Naive B cell (primary cell): ENCODE measurements around the gene IQSEC1. TPM values are rescaled to one million over a fixed set of nuclear protein-coding genes. Genes with fewer than 3 reads are reported as not detected.

Experiments
- ATAC-seq, 2 donors: fragments of 150-1000 bp; cut with Tn5 transposase; 2 replicates each; pipeline ENCODE4 v1.10.0; 2021; ENCODE audit warnings: low read depth in 2 of 2, mild to moderate bottlenecking in 2 of 2, moderate library complexity in 2 of 2
- DNase-seq: peaks from one replicate; pipeline ENCODE4 v3.0.0; 2022
- H3K27ac Mint-ChIP-seq, 6 donors: one replicate each; pipeline ENCODE4 v1.8.0; 2020 to 2022; ENCODE audit warnings: mild to moderate bottlenecking in 6 of 6, mixed read lengths in 6 of 6, moderate library complexity in 5 of 6, inconsistent platforms in 2 of 6
- H3K27me3 Mint-ChIP-seq, 3 donors: one replicate each; pipeline ENCODE4 v1.8.0; 2021 to 2022; ENCODE audit warnings: mixed read lengths in 3 of 3, mild to moderate bottlenecking in 1 of 3
- H3K36me3 Mint-ChIP-seq, 2 donors: one replicate each; pipeline ENCODE4 v1.8.0; 2020 to 2022; ENCODE audit warnings: mixed read lengths in 2 of 2, inconsistent platforms in 1 of 2, mild to moderate bottlenecking in 1 of 2
- H3K4me1 Mint-ChIP-seq, 3 donors: one replicate each; pipeline ENCODE4 v1.8.0; 2020 to 2022; ENCODE audit warnings: mixed read lengths in 3 of 3, inconsistent platforms in 1 of 3, mild to moderate bottlenecking in 1 of 3, moderate library complexity in 1 of 3
- H3K4me3 Mint-ChIP-seq, 8 donors: one replicate each; pipeline ENCODE4 v1.8.0; 2020 to 2022; ENCODE audit warnings: mild to moderate bottlenecking in 8 of 8, mixed read lengths in 8 of 8, moderate library complexity in 8 of 8, inconsistent platforms in 2 of 8
- H3K9me3 Mint-ChIP-seq, 7 donors: one replicate each; pipeline ENCODE4 v1.8.0; 2020 to 2022; ENCODE audit warnings: mixed read lengths in 7 of 7, mild to moderate bottlenecking in 5 of 7, inconsistent platforms in 2 of 7, moderate library complexity in 1 of 7
- polyA plus RNA-seq, 6 donors: library from polyadenylated mRNA; unstranded; fragments of 300-500 nt; fragmentation: Illumina TruSeq; gene quantifications; one replicate each; pipeline ENCODE4 v1.2.3, GENCODE V29; 2021; ENCODE audit warnings: low read depth in 6 of 6

The IQSEC1 gene
- polyA plus RNA-seq, 6 donors from 2014 or later = 14.6 to 73.4 (median 36.9) TPM

GRCh38 chr3:12932754-12933153 lies 140.5 kb downstream of the IQSEC1 start:
- peak overlapping the region in 1 of 6 donors; percentile 33 for H3K27ac Mint-ChIP-seq
- peaks cover 0 to 9% of the 10 kb centered on the region in 2 donors for H3K36me3 Mint-ChIP-seq
- DNase-seq (no peak), ATAC-seq (no peak)
- peak overlapping the region in 2 of 8 donors; percentile 42 to 64 for H3K4me3 Mint-ChIP-seq
- no peaks in the 10 kb centered on the region for H3K9me3 Mint-ChIP-seq
- peaks cover 16 to 36% (median 24%) of the 10 kb centered on the region in 3 donors for H3K4me1 Mint-ChIP-seq
- no peaks in the 10 kb centered on the region for H3K27me3 Mint-ChIP-seq

DNA sequence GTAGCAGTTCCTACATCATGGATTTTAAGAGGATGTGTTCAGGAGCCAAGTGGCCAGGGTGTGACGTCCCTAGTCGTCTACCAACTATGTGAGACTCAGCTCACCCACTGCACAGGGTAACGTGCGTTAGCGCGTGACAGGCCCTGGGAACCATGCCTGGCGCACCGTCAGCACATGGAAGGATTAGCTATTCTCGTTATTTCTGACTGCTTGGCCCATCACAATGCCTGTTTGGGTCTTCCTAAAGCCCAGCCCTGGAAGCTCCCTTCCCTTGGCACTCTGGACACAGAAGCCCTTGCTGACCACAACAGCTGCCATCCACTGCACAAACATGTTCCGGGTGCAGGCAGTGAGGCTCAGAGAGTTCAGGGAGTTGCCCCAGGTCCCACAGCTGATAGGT lies 140.9 kb downstream of the IQSEC1 start:
- ATAC-seq = no peak
- peaks cover 17 to 40% (median 28%) of the 10 kb centered on the region in 3 donors for H3K4me1 Mint-ChIP-seq
- no peaks in the 10 kb centered on the region for H3K9me3 Mint-ChIP-seq
- DNase-seq = no peak
- no peaks in the 10 kb centered on the region for H3K27me3 Mint-ChIP-seq
- H3K36me3 Mint-ChIP-seq = peaks cover 0 to 9% of the 10 kb centered on the region in 2 donors
- peak overlapping the region in 1 of 6 donors; percentile 49 for H3K27ac Mint-ChIP-seq
- no peak overlapping the region for H3K4me3 Mint-ChIP-seq

- peaks cover 17 to 45% (median 34%) of the 10 kb centered on the region in 3 donors for H3K4me1 Mint-ChIP-seq
Observed at GRCh38 chr3:12931273-12931905, 141.8 kb downstream of the IQSEC1 start.

DNA sequence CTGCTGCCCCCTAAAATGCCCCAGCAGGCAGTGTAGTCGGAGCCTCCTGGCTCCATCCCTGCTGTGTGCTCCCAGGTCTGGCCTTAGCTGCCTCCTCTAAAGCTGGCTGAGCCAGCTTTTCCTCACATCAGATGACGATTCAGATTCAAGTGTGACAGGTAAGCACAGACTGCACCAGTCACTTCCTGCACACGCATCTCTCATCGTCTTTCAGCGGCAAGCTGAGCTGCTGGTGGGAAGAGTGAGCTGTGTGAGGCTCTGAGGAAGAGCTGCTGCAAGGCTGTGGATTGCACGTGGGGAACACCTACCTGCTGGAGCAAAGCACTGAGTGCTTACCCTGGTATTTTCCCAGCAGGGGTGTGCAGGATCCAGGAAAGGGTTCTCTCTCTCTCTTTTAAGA lies 143.4 kb downstream of the IQSEC1 start:
- no peak for ATAC-seq
- H3K4me1 Mint-ChIP-seq = peaks cover 26 to 49% (median 36%) of the 10 kb centered on the region in 3 donors
- H3K36me3 Mint-ChIP-seq = peaks cover 0 to 7% of the 10 kb centered on the region in 2 donors
- H3K4me3 Mint-ChIP-seq = no peak overlapping the region
- H3K9me3 Mint-ChIP-seq = no peaks in the 10 kb centered on the region
- H3K27ac Mint-ChIP-seq = peak overlapping the region in 3 of 6 donors; percentile 11 to 61 (median 56)
- no peak for DNase-seq
- H3K27me3 Mint-ChIP-seq = no peaks in the 10 kb centered on the region

More at GRCh38 chr3:12931273-12931905, 141.8 kb downstream of the IQSEC1 start:
- Mint-ChIP-seq H3K36me3 (peaks cover 0 to 9% of the 10 kb centered on the region in 2 donors), H3K27ac (peak overlapping the region in 2 of 6 donors; percentile 37 to 51), H3K9me3 (no peaks in the 10 kb centered on the region), H3K27me3 (no peaks in the 10 kb centered on the region), H3K4me3 (no peak overlapping the region)
- DNase-seq (no peak), ATAC-seq (no peak)

GRCh38 chr3:12926660-12927059 lies 146.6 kb downstream of the IQSEC1 start:
- no peak overlapping the region for H3K4me3 Mint-ChIP-seq
- ATAC-seq (no peak), DNase-seq (no peak)
- H3K27me3 Mint-ChIP-seq = no peaks in the 10 kb centered on the region
- H3K36me3 Mint-ChIP-seq = peaks cover 5 to 7% of the 10 kb centered on the region in 2 donors
- no peaks in the 10 kb centered on the region for H3K9me3 Mint-ChIP-seq
- peak overlapping the region in 1 of 6 donors; percentile 19 for H3K27ac Mint-ChIP-seq
- peaks cover 22 to 47% (median 34%) of the 10 kb centered on the region in 3 donors for H3K4me1 Mint-ChIP-seq

DNA sequence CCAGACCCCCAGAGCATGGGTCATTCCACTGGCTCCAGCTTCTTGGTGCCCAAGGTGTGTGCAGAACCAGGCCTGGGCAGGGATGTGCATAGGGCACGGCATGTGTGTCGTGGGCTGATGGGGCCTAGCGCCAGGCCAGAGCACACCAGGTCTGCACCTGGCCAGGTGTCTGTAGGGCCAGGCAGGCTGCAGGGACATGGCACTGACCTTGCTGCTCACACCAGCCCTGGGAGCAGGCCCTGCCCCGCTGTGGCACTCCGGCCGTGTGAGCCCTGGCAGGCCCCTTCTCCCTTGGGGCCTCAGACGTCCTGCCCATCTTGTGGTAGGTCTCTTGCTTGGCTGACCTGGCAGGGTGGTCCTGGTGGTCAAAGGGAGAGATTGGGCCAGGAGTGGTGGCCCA lies 147.6 kb downstream of the IQSEC1 start:
- DNase-seq (no peak), ATAC-seq (no peak)
- peaks cover 5 to 12% of the 10 kb centered on the region in 2 donors for H3K36me3 Mint-ChIP-seq
- peak overlapping the region in 3 of 6 donors; percentile 41 to 85 (median 65) for H3K27ac Mint-ChIP-seq
- H3K9me3 Mint-ChIP-seq = no peaks in the 10 kb centered on the region
- no peaks in the 10 kb centered on the region for H3K27me3 Mint-ChIP-seq
- peaks cover 22 to 47% (median 37%) of the 10 kb centered on the region in 3 donors for H3K4me1 Mint-ChIP-seq
- H3K4me3 Mint-ChIP-seq = no peak overlapping the region

DNA sequence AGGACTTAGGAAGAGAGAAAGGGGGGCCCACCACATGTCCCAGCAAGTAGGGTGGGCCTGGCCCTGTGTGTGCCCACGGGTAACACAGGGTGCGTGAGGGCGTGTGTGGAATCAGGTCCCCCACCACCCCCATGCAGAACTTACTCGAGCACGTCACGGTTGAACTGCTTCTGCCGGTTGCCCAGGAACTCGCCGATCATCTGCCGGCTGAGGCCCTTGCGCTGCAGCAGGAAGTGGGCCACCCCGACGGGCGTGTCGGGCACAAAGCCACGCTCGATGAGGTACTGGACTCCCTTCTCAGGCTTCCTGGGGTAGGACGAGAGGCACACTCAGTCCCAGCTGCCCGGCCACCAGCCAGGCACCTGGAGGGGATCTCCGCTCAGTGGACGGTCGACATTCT lies 148.8 kb downstream of the IQSEC1 start:
- peak; percentile 72 to 77 for ATAC-seq

GRCh38 chr3:12922881-12923431 lies 150.3 kb downstream of the IQSEC1 start:
- no peak for ATAC-seq
- Mint-ChIP-seq H3K27me3 (no peaks in the 10 kb centered on the region), H3K36me3 (peaks cover 5 to 12% of the 10 kb centered on the region in 2 donors), H3K4me1 (peaks cover 18 to 26% (median 25%) of the 10 kb centered on the region in 3 donors), H3K9me3 (no peaks in the 10 kb centered on the region), H3K4me3 (peak overlapping the region in 1 of 8 donors; percentile 3), H3K27ac (no peak overlapping the region)
- DNase-seq = no peak

More for the DNA sequence above, 148.8 kb downstream of the IQSEC1 start:
- H3K27ac Mint-ChIP-seq = peak overlapping the region in 4 of 6 donors; percentile 47 to 88 (median 68)
- peak; percentile 25 for DNase-seq
- H3K4me3 Mint-ChIP-seq = peak overlapping the region in 2 of 8 donors; percentile 19 to 43
- H3K9me3 Mint-ChIP-seq = no peaks in the 10 kb centered on the region
- H3K36me3 Mint-ChIP-seq = peaks cover 5 to 12% of the 10 kb centered on the region in 2 donors
- H3K27me3 Mint-ChIP-seq = no peaks in the 10 kb centered on the region
- peaks cover 18 to 38% (median 34%) of the 10 kb centered on the region in 3 donors for H3K4me1 Mint-ChIP-seq

GRCh38 chr3:12922306-12922705 lies 150.9 kb downstream of the IQSEC1 start:
- no peak for DNase-seq
- no peak overlapping the region for H3K4me3 Mint-ChIP-seq
- peaks cover 5 to 16% of the 10 kb centered on the region in 2 donors for H3K36me3 Mint-ChIP-seq
- peaks cover 18 to 21% (median 19%) of the 10 kb centered on the region in 3 donors for H3K4me1 Mint-ChIP-seq
- no peaks in the 10 kb centered on the region for H3K9me3 Mint-ChIP-seq
- ATAC-seq = no peak
- H3K27me3 Mint-ChIP-seq = no peaks in the 10 kb centered on the region
- H3K27ac Mint-ChIP-seq = peak overlapping the region in 2 of 6 donors; percentile 33 to 49

GRCh38 chr3:12921736-12922135 lies 151.5 kb downstream of the IQSEC1 start:
- no peak for ATAC-seq
- no peaks in the 10 kb centered on the region for H3K27me3 Mint-ChIP-seq
- H3K27ac Mint-ChIP-seq = peak overlapping the region in 2 of 6 donors; percentile 49 to 79
- peaks cover 5 to 20% of the 10 kb centered on the region in 2 donors for H3K36me3 Mint-ChIP-seq
- H3K4me3 Mint-ChIP-seq = no peak overlapping the region
- H3K4me1 Mint-ChIP-seq = peaks cover 14 to 19% (median 18%) of the 10 kb centered on the region in 3 donors
- no peaks in the 10 kb centered on the region for H3K9me3 Mint-ChIP-seq
- no peak for DNase-seq

- Mint-ChIP-seq H3K36me3 (peaks cover 5 to 20% of the 10 kb centered on the region in 2 donors), H3K27me3 (no peaks in the 10 kb centered on the region), H3K4me1 (peaks cover 14 to 18% (median 17%) of the 10 kb centered on the region in 3 donors), H3K9me3 (no peaks in the 10 kb centered on the region), H3K4me3 (no peak overlapping the region), H3K27ac (no peak overlapping the region)
- DNase-seq (no peak), ATAC-seq (no peak)
Observed at GRCh38 chr3:12920967-12921366, 152.3 kb downstream of the IQSEC1 start.

DNA sequence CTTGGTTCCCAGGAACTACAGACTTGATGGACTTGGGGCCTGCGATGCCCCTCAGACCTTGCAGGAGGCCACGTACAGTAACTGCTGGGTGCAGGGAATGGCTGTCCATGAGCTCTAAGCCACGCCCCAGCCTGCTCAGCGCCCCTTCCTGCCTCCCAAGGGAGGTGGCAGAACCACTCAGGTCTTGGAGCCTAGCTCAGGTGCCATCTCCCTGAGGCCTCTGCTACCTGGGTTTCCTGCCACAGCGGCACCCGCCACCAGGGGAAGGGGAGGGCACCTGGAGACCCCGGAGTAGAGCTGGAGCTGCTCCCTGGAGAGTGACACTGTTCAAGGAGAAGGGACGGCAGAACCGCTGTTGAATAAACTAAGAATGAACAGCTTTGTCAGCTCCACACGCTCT lies 154.0 kb downstream of the IQSEC1 start:
- Mint-ChIP-seq H3K9me3 (no peaks in the 10 kb centered on the region), H3K27ac (peak overlapping the region in 1 of 6 donors; percentile 60), H3K4me3 (no peak overlapping the region), H3K27me3 (no peaks in the 10 kb centered on the region), H3K36me3 (peaks cover 5 to 20% of the 10 kb centered on the region in 2 donors), H3K4me1 (peaks cover 4 to 12% (median 6%) of the 10 kb centered on the region in 3 donors)
- no peak for DNase-seq
- ATAC-seq = no peak

DNA sequence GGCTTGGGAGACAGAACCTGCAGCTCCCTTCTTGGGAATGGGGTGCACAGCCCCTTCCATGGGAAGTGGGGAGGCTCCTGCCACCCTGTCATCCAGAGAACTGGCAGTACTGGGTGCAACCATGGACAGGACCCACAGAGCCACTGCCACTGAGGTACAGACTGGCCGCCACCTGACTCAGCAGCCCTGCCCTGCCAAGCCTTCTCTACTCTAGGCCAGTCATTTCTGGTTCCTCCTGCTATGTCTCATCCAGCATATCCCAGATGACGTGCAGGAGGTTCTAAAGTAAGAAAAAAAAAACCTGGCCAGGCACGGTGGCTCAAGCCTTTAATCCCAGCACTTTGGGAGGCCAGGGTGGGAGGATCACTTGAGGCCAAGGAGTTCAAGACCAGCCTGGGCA lies 155.0 kb downstream of the IQSEC1 start:
- DNase-seq (no peak), ATAC-seq (no peak)
- Mint-ChIP-seq H3K27me3 (no peaks in the 10 kb centered on the region), H3K4me1 (peaks cover 0 to 9% (median 4%) of the 10 kb centered on the region in 3 donors), H3K36me3 (peaks cover 12 to 20% of the 10 kb centered on the region in 2 donors), H3K9me3 (no peaks in the 10 kb centered on the region), H3K4me3 (no peak overlapping the region), H3K27ac (peak overlapping the region in 1 of 6 donors; percentile 47)

- H3K4me1 Mint-ChIP-seq = peaks cover 0 to 5% (median 4%) of the 10 kb centered on the region in 3 donors
- peak overlapping the region in 3 of 6 donors; percentile 43 to 73 (median 56) for H3K27ac Mint-ChIP-seq
- H3K27me3 Mint-ChIP-seq = no peaks in the 10 kb centered on the region
- H3K9me3 Mint-ChIP-seq = no peaks in the 10 kb centered on the region
- no peak for DNase-seq
- no peak for ATAC-seq
- no peak overlapping the region for H3K4me3 Mint-ChIP-seq
- peaks cover 7 to 8% of the 10 kb centered on the region in 2 donors for H3K36me3 Mint-ChIP-seq
Observed at GRCh38 chr3:12916159-12916558, 157.1 kb downstream of the IQSEC1 start.
